ENCODE data around the gene ZNF652. TPM values are rescaled to one million over a fixed set of nuclear protein-coding genes. Genes with fewer than 3 reads are reported as not detected.
"Not testable (repeated sequence)": the region's sequence is repeated elsewhere in the genome, so short reads cannot be mapped to it uniquely, and the experiment has no call there.

The ZNF652 gene
- total RNA-seq, 3 donors from 2014 or later, result 44.4 to 117 (median 46.9) TPM

GRCh38 chr17:49290690-49291359 lies 71.2 kb downstream of the ZNF652 start:
- no peak overlapping the region for H3K4me3 ChIP-seq
- peak; percentile 41 for TF ChIP-seq CTCF (IDR thresholded peaks at IDR 0.05)
- no peaks in the 10 kb centered on the region for H3K36me3 ChIP-seq (ENCODE audit: low read depth)
- peak; percentile 53 for ATAC-seq
- H3K4me1 ChIP-seq (ENCODE audit: low read depth), result no peaks in the 10 kb centered on the region
- no peaks in the 10 kb centered on the region for H3K9me3 ChIP-seq
- intact Hi-C loops (cut with DNase I, micrococcal nuclease), result no loop called here
- peak in 1 of 3 donors; percentile 55 for DNase-seq

GRCh38 chr17:49288388-49288787 lies 73.7 kb downstream of the ZNF652 start:
- no peak for DNase-seq
- no peak for ATAC-seq
- intact Hi-C loops (cut with DNase I, micrococcal nuclease), result no loop called here
- H3K4me3 ChIP-seq, result no peak overlapping the region
- no peaks in the 10 kb centered on the region for H3K9me3 ChIP-seq
- no peaks in the 10 kb centered on the region for H3K4me1 ChIP-seq (ENCODE audit: low read depth)
- no peaks in the 10 kb centered on the region for H3K36me3 ChIP-seq (ENCODE audit: low read depth)
- TF ChIP-seq CTCF (IDR thresholded peaks at IDR 0.05), result no peak

GRCh38 chr17:49287481-49287880 lies 74.6 kb downstream of the ZNF652 start:
- intact Hi-C loops (cut with DNase I, micrococcal nuclease), result no loop called here
- Histone ChIP-seq H3K4me1 (ENCODE audit: low read depth) (no peaks in the 10 kb centered on the region), H3K36me3 (ENCODE audit: low read depth) (no peaks in the 10 kb centered on the region), H3K9me3 (no peaks in the 10 kb centered on the region), H3K4me3 (no peak overlapping the region)
- no peak for TF ChIP-seq CTCF (IDR thresholded peaks at IDR 0.05)
- ATAC-seq, result no peak
- DNase-seq, result no peak

- H3K4me3 ChIP-seq; H3K9me3 ChIP-seq; ATAC-seq; intact Hi-C loops (cut with DNase I, micrococcal nuclease); H3K36me3 ChIP-seq (ENCODE audit: low read depth); DNase-seq; H3K4me1 ChIP-seq (ENCODE audit: low read depth): not testable (repeated sequence)
These were observed 75.6 kb downstream of the ZNF652 start for GRCh38 chr17:49286261-49286973.

GRCh38 chr17:49285716-49286115 lies 76.3 kb downstream of the ZNF652 start:
- H3K36me3 ChIP-seq (ENCODE audit: low read depth), result no peaks in the 10 kb centered on the region
- intact Hi-C loops (cut with DNase I, micrococcal nuclease), result no loop called here
- DNase-seq (no peak), ATAC-seq (no peak)
- H3K9me3 ChIP-seq, result no peaks in the 10 kb centered on the region
- no peak for TF ChIP-seq CTCF (IDR thresholded peaks at IDR 0.05)
- H3K4me1 ChIP-seq (ENCODE audit: low read depth), result no peaks in the 10 kb centered on the region
- H3K4me3 ChIP-seq, result no peak overlapping the region

GRCh38 chr17:49280918-49281317 lies 81.1 kb downstream of the ZNF652 start:
- Histone ChIP-seq H3K9me3 (no peaks in the 10 kb centered on the region), H3K4me1 (ENCODE audit: low read depth) (no peaks in the 10 kb centered on the region), H3K36me3 (ENCODE audit: low read depth) (no peaks in the 10 kb centered on the region), H3K4me3 (no peak overlapping the region)
- intact Hi-C loops (cut with DNase I, micrococcal nuclease), result no loop called here
- DNase-seq (no peak), ATAC-seq (no peak)
- TF ChIP-seq CTCF (IDR thresholded peaks at IDR 0.05), result no peak

All from mucosa of descending colon (tissue), 3 donors.